Myocyte (in vitro differentiated cells): ENCODE data around the gene MT3. TPM values are rescaled to one million over a fixed set of nuclear protein-coding genes. Genes with fewer than 3 reads are reported as not detected.

Experiments
- DNase-seq: peaks from one replicate; pipeline ENCODE4 v3.0.0-alpha.2; 2012; ENCODE audit warnings: low read depth
- polyA plus RNA-seq: library from polyadenylated mRNA; unstranded; fragments of >200 nt; gene quantifications from one replicate; pipeline ENCODE4 v1.2.1, GENCODE V29; 2012; ENCODE audit warnings: missing spikeins
- total RNA-seq: library from RNA; depleted of rRNA; stranded (reverse); fragments of >200 nt; gene quantifications from 2 replicates; pipeline ENCODE4 v1.2.3, GENCODE V29; 2014

The MT3 gene
- total RNA-seq: not detected in 2 replicates
- 4.3 TPM for polyA plus RNA-seq

GRCh38 chr16:56589141-56590039, at the start of gene MT3:
Gene MT3 (plus strand): TSS chr16:56589528. CDS start chr16:56589591, 63 bp downstream.
- DNase-seq: peak; percentile 86

- no peak for DNase-seq
These were observed 49.7 kb upstream of the MT3 start for GRCh38 chr16:56539656-56540055.

- DNase-seq: no peak
These were observed 47.3 kb upstream of the MT3 start for GRCh38 chr16:56542039-56542438.

GRCh38 chr16:56547120-56547948, 42.0 kb upstream of the MT3 start:
- peak; percentile 83 for DNase-seq

- no peak for DNase-seq
These were observed 41.3 kb upstream of the MT3 start for GRCh38 chr16:56547949-56548567.

- no peak for DNase-seq
These were observed 40.2 kb upstream of the MT3 start for GRCh38 chr16:56549161-56549560.

- no peak for DNase-seq
These were observed 39.5 kb upstream of the MT3 start for GRCh38 chr16:56549744-56550385.

GRCh38 chr16:56551796-56552738, 37.3 kb upstream of the MT3 start:
- peak; percentile 28 for DNase-seq

GRCh38 chr16:56554441-56554840, 34.9 kb upstream of the MT3 start:
- no peak for DNase-seq

GRCh38 chr16:56558024-56558747, 31.1 kb upstream of the MT3 start:
- peak; percentile 92 for DNase-seq

GRCh38 chr16:56559109-56559508, 30.2 kb upstream of the MT3 start:
- no peak for DNase-seq

GRCh38 chr16:56560447-56560846, 28.9 kb upstream of the MT3 start:
- DNase-seq: no peak

GRCh38 chr16:56561126-56561525, 28.2 kb upstream of the MT3 start:
- no peak for DNase-seq

- DNase-seq: no peak
These were observed 24.4 kb upstream of the MT3 start, which contains the start of gene MT4 for GRCh38 chr16:56564793-56565477. Gene MT4 (plus strand): TSS chr16:56565073. CDS start chr16:56565129, 56 bp downstream.

- DNase-seq: no peak
These were observed 19.4 kb upstream of the MT3 start for GRCh38 chr16:56569971-56570370.

GRCh38 chr16:56571525-56571924, 17.8 kb upstream of the MT3 start:
- DNase-seq: no peak

GRCh38 chr16:56574625-56575024, 14.7 kb upstream of the MT3 start:
- DNase-seq: no peak

- peak; percentile 30 for DNase-seq
These were observed 12.6 kb upstream of the MT3 start for GRCh38 chr16:56576585-56577299.
